Gastroesophageal sphincter (tissue), 4 donors: ENCODE results near the gene SMDT1. TPM values are rescaled to one million over a fixed set of nuclear protein-coding genes. Genes with fewer than 3 reads are reported as not detected.

ENCODE experiments used
- ATAC-seq: fragments of 150-250 bp; one replicate; pipeline ENCODE4 v1.9.1; 2016; ENCODE audit warnings: mild to moderate bottlenecking, moderate library complexity
- H3K27ac ChIP-seq, 4 donors: fragments of 200-600 bp; sonication (generic) in 3 of 4; 1 replicate in 3 of 4; 2 replicates in 1 of 4; pipeline ENCODE4 v1.5.1; 2016 to 2019
- H3K27me3 ChIP-seq: fragments of 200-600 bp; sonication (generic); one replicate; pipeline ENCODE4 v1.5.1; 2019
- H3K36me3 ChIP-seq, 2 donors: fragments of 200-600 bp; sonication (generic); one replicate each; pipeline ENCODE4 v1.5.1; 2019; ENCODE audit warnings: control low read depth in 1 of 2
- H3K4me1 ChIP-seq, 3 donors: fragments of 200-600 bp; sonication (generic); 1 replicate in 2 of 3; 2 replicates in 1 of 3; pipeline ENCODE4 v1.5.1; 2016 to 2019; ENCODE audit warnings: control low read depth in 2 of 3
- H3K4me3 ChIP-seq, 2 donors: fragments of 200-600 bp; sonication (generic); one replicate each; pipeline ENCODE4 v1.5.1; 2019; ENCODE audit warnings: mild to moderate bottlenecking in 1 of 2, moderate library complexity in 1 of 2
- H3K9me3 ChIP-seq, 3 donors: fragments of 200-600 bp; sonication (generic); one replicate each; pipeline ENCODE4 v1.5.1; 2017 to 2019; ENCODE audit warnings: control low read depth in 2 of 3
- EP300 ChIP-seq: sonication (generic); formaldehyde crosslinking; IDR thresholded peaks from one replicate; pipeline ENCODE4 v1.6.1; 2017; ENCODE audit warnings: antibody characterized with exemption, mild to moderate bottlenecking
- POLR2A ChIP-seq, 2 donors: fragments of 450-650 bp; IDR thresholded peaks; one replicate each; pipeline ENCODE4 v1.6.1; 2017; ENCODE audit warnings: antibody characterized with exemption in 2 of 2, mild to moderate bottlenecking in 2 of 2, moderate library complexity in 1 of 2
- POLR2AphosphoS5 ChIP-seq: sonication (generic); formaldehyde crosslinking; IDR thresholded peaks from one replicate; pipeline ENCODE4 v1.6.1; 2017; ENCODE audit warnings: antibody characterized with exemption
- WGBS, 2 donors: methylation state at CpG; one replicate each; pipeline ENCODE4 v1.1.5; 2018; ENCODE audit warnings: low coverage in 1 of 2; 5-methylcytosine and 5-hydroxymethylcytosine counted together
- total RNA-seq, 4 donors: library from RNA; depleted of rRNA; stranded (reverse); fragments of >200 nt; gene quantifications; one replicate each; pipeline ENCODE4 v1.1.0, GENCODE V29; 2016
- TF ChIP-seq, protein P1 (sequence below), 4 experiments: fragments of 200-600 bp in 2 of 4; fragments of 450-650 bp in 2 of 4; sonication (generic) in 1 of 4; IDR thresholded peaks; one replicate each; pipeline ENCODE4 v1.5.1; 2017 to 2019; ENCODE audit warnings: antibody characterized with exemption in 4 of 4, mild to moderate bottlenecking in 2 of 4, moderate library complexity in 2 of 4

Gene SMDT1
- total RNA-seq, 4 donors from 2014 or later = 8.6 to 22.4 (median 19.4) TPM

DNA sequence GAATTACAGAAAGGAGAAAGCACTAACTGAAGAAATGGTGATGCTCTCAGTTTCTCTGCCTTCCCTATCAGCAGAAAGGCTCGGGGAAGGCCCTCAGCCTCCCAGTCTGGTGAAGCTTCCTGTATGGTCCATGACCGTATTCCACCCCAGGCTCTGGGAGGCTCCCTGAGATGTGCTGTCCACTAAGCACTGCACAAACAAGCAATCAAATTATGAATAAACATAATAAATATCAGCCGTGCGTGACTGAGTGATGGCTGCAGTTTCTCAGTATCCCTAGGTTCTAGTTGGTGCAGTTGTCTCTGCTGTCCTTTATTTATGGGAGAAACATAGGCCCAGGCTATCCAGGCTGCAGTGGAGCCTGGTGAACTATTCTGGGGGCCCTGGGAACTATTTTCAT, 3.6 kb downstream of the SMDT1 start:
- no peak overlapping the region for H3K27ac ChIP-seq
- no peak for ATAC-seq
- no peaks in the 10 kb centered on the region for H3K9me3 ChIP-seq
- H3K36me3 ChIP-seq = peaks cover 0 to 62% of the 10 kb centered on the region in 2 donors
- no peak overlapping the region for H3K4me3 ChIP-seq
- TF ChIP-seq EP300 (no peak), POLR2AphosphoS5 (no peak), POLR2A (IDR thresholded peaks at IDR 0.05) (no peak)
- TF ChIP-seq, protein P1, sequence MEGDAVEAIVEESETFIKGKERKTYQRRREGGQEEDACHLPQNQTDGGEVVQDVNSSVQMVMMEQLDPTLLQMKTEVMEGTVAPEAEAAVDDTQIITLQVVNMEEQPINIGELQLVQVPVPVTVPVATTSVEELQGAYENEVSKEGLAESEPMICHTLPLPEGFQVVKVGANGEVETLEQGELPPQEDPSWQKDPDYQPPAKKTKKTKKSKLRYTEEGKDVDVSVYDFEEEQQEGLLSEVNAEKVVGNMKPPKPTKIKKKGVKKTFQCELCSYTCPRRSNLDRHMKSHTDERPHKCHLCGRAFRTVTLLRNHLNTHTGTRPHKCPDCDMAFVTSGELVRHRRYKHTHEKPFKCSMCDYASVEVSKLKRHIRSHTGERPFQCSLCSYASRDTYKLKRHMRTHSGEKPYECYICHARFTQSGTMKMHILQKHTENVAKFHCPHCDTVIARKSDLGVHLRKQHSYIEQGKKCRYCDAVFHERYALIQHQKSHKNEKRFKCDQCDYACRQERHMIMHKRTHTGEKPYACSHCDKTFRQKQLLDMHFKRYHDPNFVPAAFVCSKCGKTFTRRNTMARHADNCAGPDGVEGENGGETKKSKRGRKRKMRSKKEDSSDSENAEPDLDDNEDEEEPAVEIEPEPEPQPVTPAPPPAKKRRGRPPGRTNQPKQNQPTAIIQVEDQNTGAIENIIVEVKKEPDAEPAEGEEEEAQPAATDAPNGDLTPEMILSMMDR (IDR thresholded peaks at IDR 0.05) = no peak
- WGBS, 2 donors = 78% methylated on average over 3 of the region's 4 CpGs; no CpG with 5 or more reads in 1 of the 2 donors
- no peaks in the 10 kb centered on the region for H3K27me3 ChIP-seq
- peaks cover 4 to 74% (median 16%) of the 10 kb centered on the region in 3 donors for H3K4me1 ChIP-seq

DNA sequence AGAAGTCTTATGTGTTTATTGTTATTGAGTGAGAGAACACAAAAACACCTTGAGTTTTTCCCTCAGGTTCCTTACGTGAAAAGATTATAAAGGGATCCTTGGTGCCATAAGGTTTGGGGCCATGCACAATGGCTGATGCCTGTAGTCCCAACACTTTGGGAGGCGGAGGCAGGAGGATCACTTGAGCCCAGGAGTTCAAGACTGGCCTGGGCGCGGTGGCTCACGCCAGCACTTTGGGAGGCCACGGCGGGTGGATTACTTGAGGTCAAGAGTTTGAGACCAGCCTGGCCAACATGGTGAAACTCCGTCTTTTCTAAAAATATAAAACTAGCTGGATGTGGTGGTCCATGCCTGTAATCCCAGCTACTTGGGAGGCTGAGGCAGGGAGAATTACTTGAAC, 5.4 kb downstream of the SMDT1 start:
- peaks cover 0 to 81% (median 15%) of the 10 kb centered on the region in 3 donors for H3K4me1 ChIP-seq
- H3K36me3 ChIP-seq = peaks cover 0 to 61% of the 10 kb centered on the region in 2 donors
- H3K27me3 ChIP-seq = no peaks in the 10 kb centered on the region
- 90 to 95% methylated on average over 6 to 7 of the region's 8 CpGs for WGBS, 2 donors
- H3K27ac ChIP-seq = no peak overlapping the region
- H3K9me3 ChIP-seq = no peaks in the 10 kb centered on the region
- no peak for TF ChIP-seq POLR2AphosphoS5
- no peak overlapping the region for H3K4me3 ChIP-seq
- no peak for ATAC-seq

DNA sequence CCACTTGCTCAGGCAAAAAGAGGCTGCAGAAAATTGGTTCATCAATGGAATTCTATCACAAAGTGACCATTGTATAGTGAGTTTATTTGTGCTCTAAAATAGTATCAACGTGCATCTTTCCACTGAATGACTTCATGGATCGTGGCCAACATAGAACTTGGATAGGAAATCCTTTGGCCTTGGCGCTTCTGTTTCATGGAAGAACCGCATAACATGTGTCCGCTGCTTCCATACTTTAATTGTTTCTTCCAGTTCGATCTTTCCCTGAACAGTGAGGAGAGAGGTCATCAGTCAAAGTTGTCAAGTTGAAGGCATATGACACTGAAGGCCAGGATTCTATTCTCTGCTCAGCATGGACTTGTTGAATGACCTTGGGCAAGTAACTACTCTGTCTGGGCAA, 6.6 kb downstream of the SMDT1 start:
- Histone ChIP-seq H3K27ac (no peak overlapping the region), H3K4me1 (peaks cover 0 to 76% (median 9%) of the 10 kb centered on the region in 3 donors), H3K36me3 (peaks cover 0 to 61% of the 10 kb centered on the region in 2 donors)

DNA sequence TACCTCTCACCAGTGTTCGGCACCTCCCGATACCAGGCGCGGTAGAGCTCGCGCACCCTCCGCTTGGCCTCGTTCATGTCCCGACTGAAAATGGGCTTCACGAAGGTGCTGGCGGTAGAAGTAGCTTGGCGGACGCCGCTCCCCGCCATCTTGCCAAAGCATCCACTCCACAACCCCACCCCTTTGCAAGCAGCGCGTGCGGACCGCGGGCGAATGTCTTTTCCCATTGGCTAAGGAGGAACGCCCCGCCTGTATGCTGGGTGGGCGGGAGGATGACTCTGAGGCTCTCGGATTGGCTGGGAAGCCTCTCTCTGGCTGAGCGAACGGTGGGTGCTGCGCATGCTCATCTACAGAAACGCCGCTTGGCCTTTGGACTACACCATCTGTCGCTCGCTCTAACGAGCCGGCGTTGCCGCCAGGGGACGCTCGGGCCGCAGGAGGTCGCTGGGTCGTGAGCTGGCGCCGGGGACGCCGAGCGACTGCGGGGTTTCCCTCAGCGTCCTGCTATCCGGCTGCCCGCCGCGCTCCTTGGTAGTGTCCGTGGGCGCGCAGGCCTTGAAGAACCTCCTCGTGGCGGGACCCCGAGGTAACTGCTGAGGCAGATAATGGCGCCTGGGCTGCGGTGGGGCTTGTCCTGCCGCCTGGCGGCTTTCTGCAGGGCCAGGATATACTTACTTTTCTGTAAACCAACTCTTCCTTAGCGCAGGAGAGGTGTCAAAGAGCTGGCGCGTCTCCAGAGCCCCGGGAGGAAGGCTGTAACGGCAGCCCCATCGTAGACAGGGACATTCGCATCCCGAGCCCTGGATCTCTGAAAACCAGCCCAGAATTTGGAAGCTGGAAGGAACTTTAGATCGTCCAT, 11.3 kb downstream of the SMDT1 start, which contains the start of gene NDUFA6:
TSS of gene NDUFA6 (minus strand) at position 177 of the 859 bp plus-strand sequence. CDS start at position 149, 28 bp downstream.
- H3K27ac ChIP-seq = peak within 1 kb of the TSS; percentile 83 to 99 (median 96)
- peaks cover 0 to 24% of the 10 kb centered on the region in 2 donors for H3K36me3 ChIP-seq
- H3K27me3 ChIP-seq = no peaks in the 10 kb centered on the region
- ATAC-seq = peak; percentile 99
- no peaks in the 10 kb centered on the region for H3K9me3 ChIP-seq
- 0 to 2% methylated on average over 1 to 15 of the region's 71 CpGs for WGBS, 2 donors
- peaks cover 0 to 56% (median 10%) of the 10 kb centered on the region in 3 donors for H3K4me1 ChIP-seq
- H3K4me3 ChIP-seq = peak within 1 kb of the TSS; percentile 71 to 91
- peak; percentile 97 for TF ChIP-seq POLR2AphosphoS5
- peak; percentile 89 to 90 for TF ChIP-seq POLR2A (IDR thresholded peaks at IDR 0.05)
- no peak for TF ChIP-seq EP300
- TF ChIP-seq, protein P1 (IDR thresholded peaks at IDR 0.05) = peak in 3 of 4 experiments; percentile 95 to 98 (median 98)

More for the DNA sequence above, 6.6 kb downstream of the SMDT1 start:
- Histone ChIP-seq H3K9me3 (no peaks in the 10 kb centered on the region), H3K4me3 (no peak overlapping the region), H3K27me3 (no peaks in the 10 kb centered on the region)
- WGBS, 2 donors = 53 to 60% methylated on average over 6 of the region's 6 CpGs
- no peak for ATAC-seq
- TF ChIP-seq EP300 = no peak
- TF ChIP-seq POLR2A (IDR thresholded peaks at IDR 0.05) = no peak
- no peak for TF ChIP-seq POLR2AphosphoS5
- TF ChIP-seq, protein P1 (IDR thresholded peaks at IDR 0.05) = no peak

DNA sequence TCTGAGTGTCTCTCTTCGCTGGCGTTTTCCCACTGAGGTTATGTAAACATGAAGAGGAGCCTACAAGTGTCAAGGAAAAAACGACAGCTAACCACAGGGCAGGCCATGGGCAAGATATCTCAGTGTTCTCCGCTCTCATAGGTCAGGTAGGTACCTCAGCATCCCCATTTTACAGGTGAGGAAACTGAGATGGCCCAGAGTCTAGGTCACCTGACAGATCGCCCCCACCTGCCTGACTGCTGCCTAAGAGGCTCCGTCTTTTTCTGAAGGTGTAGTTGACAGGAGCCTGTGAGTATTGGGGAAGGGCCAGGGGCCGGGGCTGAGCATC, 11.9 kb downstream of the SMDT1 start:
- 13 to 32% methylated on average over 3 to 5 of the region's 7 CpGs for WGBS, 2 donors
- no peak for ATAC-seq
- no peaks in the 10 kb centered on the region for H3K9me3 ChIP-seq

More for the DNA sequence above, 11.9 kb downstream of the SMDT1 start:
- H3K36me3 ChIP-seq = peaks cover 0 to 18% of the 10 kb centered on the region in 2 donors
- H3K27me3 ChIP-seq = no peaks in the 10 kb centered on the region
- peak overlapping the region; percentile 73 to 99 (median 92) for H3K27ac ChIP-seq
- H3K4me3 ChIP-seq = peak overlapping the region; percentile 71 to 91
- TF ChIP-seq POLR2AphosphoS5 (no peak), POLR2A (IDR thresholded peaks at IDR 0.05) (no peak), EP300 (no peak)
- TF ChIP-seq, protein P1 (IDR thresholded peaks at IDR 0.05) = no peak
- H3K4me1 ChIP-seq = peaks cover 0 to 50% (median 10%) of the 10 kb centered on the region in 3 donors
